Colonic mucosa (tissue), 4 donors: ENCODE data around the gene ZNF765. TPM values are rescaled to one million over a fixed set of nuclear protein-coding genes. Genes with fewer than 3 reads are reported as not detected.
"Not testable (repeated sequence)": the region's sequence is repeated elsewhere in the genome, so short reads cannot be mapped to it uniquely, and the experiment has no call there.

Experiments
- DNase-seq: peaks from one replicate; pipeline ENCODE4 v3.0.0-alpha.2; 2020
- H3K27ac ChIP-seq: fragments of 200-600 bp; one replicate; pipeline ENCODE4 v1.8.0; 2021
- H3K27me3 ChIP-seq: fragments of 200-600 bp; one replicate; pipeline ENCODE4 v1.8.0; 2021
- H3K36me3 ChIP-seq: fragments of 200-600 bp; one replicate; pipeline ENCODE4 v1.8.0; 2021
- H3K4me1 ChIP-seq: fragments of 200-600 bp; one replicate; pipeline ENCODE4 v1.8.0; 2021; ENCODE audit warnings: mild to moderate bottlenecking
- H3K4me3 ChIP-seq: fragments of 200-600 bp; one replicate; pipeline ENCODE4 v1.8.0; 2021
- H3K9ac ChIP-seq, 2 donors: one replicate each; pipeline ENCODE4 v1.7.0; 2013; ENCODE audit warnings: control low read depth in 2 of 2, low read depth in 2 of 2, low read length in 2 of 2
- H3K9me3 ChIP-seq: fragments of 200-600 bp; one replicate; pipeline ENCODE4 v1.8.0; 2021
- CTCF ChIP-seq: fragments of 200-600 bp; IDR thresholded peaks from one replicate; pipeline ENCODE4 v1.8.0; 2022; ENCODE audit warnings: antibody characterized with exemption, mild to moderate bottlenecking
- intact Hi-C: fragments of 100-400 bp; cut with DNase I; formaldehyde crosslinking; loops from one replicate; pipeline ENCODE4 v1.14.1; 2022
- total RNA-seq, 2 donors: library from RNA; stranded (reverse); fragmentation: NEBNext Ultra II Directional in 1 of 2; extraction: Animal tissue kit (Norgen Biotek cat#: 25700) in 1 of 2; gene quantifications; one replicate each; pipeline ENCODE4 v1.2.1, GENCODE V29; 2021
- donor health status: healthy.
- donor health status: DM: no; HTN: no; CAD: no.
- donor health status: DM: no; HTN: no; CAD: no.

The ZNF765 gene
- total RNA-seq, 2 donors from 2014 or later: 8.2 to 10.7 TPM

GRCh38 chr19:53471916-53472315, 77.0 kb downstream of the ZNF765 start:
- no peak overlapping the region for H3K9ac ChIP-seq
- H3K9me3 ChIP-seq: no peaks in the 10 kb centered on the region

GRCh38 chr19:53474832-53475231, 79.9 kb downstream of the ZNF765 start:
- H3K36me3 ChIP-seq, intact Hi-C loops, H3K4me3 ChIP-seq, H3K27ac ChIP-seq, DNase-seq, H3K4me1 ChIP-seq, H3K9ac ChIP-seq, H3K27me3 ChIP-seq, H3K9me3 ChIP-seq: not testable (repeated sequence)

More at GRCh38 chr19:53471916-53472315, 77.0 kb downstream of the ZNF765 start:
- Histone ChIP-seq H3K27me3 (no peaks in the 10 kb centered on the region), H3K4me1 (no peaks in the 10 kb centered on the region), H3K36me3 (no peaks in the 10 kb centered on the region), H3K4me3 (no peak overlapping the region), H3K27ac (no peak overlapping the region)
- intact Hi-C loops: no loop called here
- TF ChIP-seq CTCF: no peak
- no peak for DNase-seq

- H3K9ac ChIP-seq, H3K4me1 ChIP-seq, H3K27ac ChIP-seq, H3K27me3 ChIP-seq, H3K36me3 ChIP-seq, H3K9me3 ChIP-seq, intact Hi-C loops, H3K4me3 ChIP-seq, DNase-seq: not testable (repeated sequence)
Observed at GRCh38 chr19:53475470-53475869, 80.5 kb downstream of the ZNF765 start.

Other genes with a start within 250 kb of the ZNF765 start
- 1 to 10 TPM; 6.2 to 7.6 TPM for gene ZNF347, start 236.1 kb upstream of the ZNF765 start, total RNA-seq
- 1 to 10 TPM; 1.6 to 2.2 TPM for gene ZNF665, start 201.8 kb upstream of the ZNF765 start, total RNA-seq
- gene ZNF677, start 140.3 kb upstream of the ZNF765 start, total RNA-seq: 1 to 10 TPM; 5.8 to 7.1 TPM
- not detected for gene VN1R2, start 136.9 kb upstream of the ZNF765 start, total RNA-seq
- not detected for gene VN1R4, start 127.4 kb upstream of the ZNF765 start, total RNA-seq
- 1 to 10 TPM; 7.7 to 7.9 TPM for gene ZNF845, start 61.4 kb upstream of the ZNF765 start, total RNA-seq
- 10 to 100 TPM in 1 of 2 donors, 1 to 10 TPM in 1; 9.4 to 13.9 TPM for gene ZNF525, start 29.4 kb upstream of the ZNF765 start, total RNA-seq
- 10 to 100 TPM in 1 of 2 donors, 1 to 10 TPM in 1; 5.6 to 10.1 TPM for gene ZNF761, start 36.8 kb downstream of the ZNF765 start, total RNA-seq
- 1 to 10 TPM; 3.6 to 4.9 TPM for gene ZNF813, start 72.6 kb downstream of the ZNF765 start, total RNA-seq
- gene ZNF331, start 143.0 kb downstream of the ZNF765 start, total RNA-seq: 1 to 10 TPM; 4.3 to 7.8 TPM
- gene DPRX, start 236.8 kb downstream of the ZNF765 start, total RNA-seq: not detected